ENCODE measurements around the gene SNAPIN.

SNAPIN gene

GRCh38 chr1:153658400-153659174 is at the start of gene SNAPIN:
Gene SNAPIN, plus strand, starts transcription at chr1:153658703. Its CDS starts 41 bp downstream, at chr1:153658744.
- peak; percentile 83 for DNase-seq (ENCODE audit: low read depth)

GRCh38 chr1:153608742-153609584 is 49.5 kb upstream of the SNAPIN start:
- no peak for DNase-seq (ENCODE audit: low read depth)

GRCh38 chr1:153609585-153609907 is 49.0 kb upstream of the SNAPIN start:
- DNase-seq (ENCODE audit: low read depth), result no peak

- no peak for DNase-seq (ENCODE audit: low read depth)
Observed at GRCh38 chr1:153610334-153610733, 48.2 kb upstream of the SNAPIN start.

- DNase-seq (ENCODE audit: low read depth), result no peak
Observed at GRCh38 chr1:153610811-153611301, 47.6 kb upstream of the SNAPIN start.

GRCh38 chr1:153611356-153611755 is 47.1 kb upstream of the SNAPIN start:
- no peak for DNase-seq (ENCODE audit: low read depth)

- DNase-seq (ENCODE audit: low read depth), result no peak
Observed at GRCh38 chr1:153612111-153612754, 46.3 kb upstream of the SNAPIN start.

- no peak for DNase-seq (ENCODE audit: low read depth)
Observed at GRCh38 chr1:153612755-153613331, 45.7 kb upstream of the SNAPIN start, which contains the start of gene S100A16. Gene S100A16, minus strand, starts transcription at chr1:153613137. Its CDS starts 4,986 bp downstream, at chr1:153608151.

GRCh38 chr1:153613406-153613805 is 45.1 kb upstream of the SNAPIN start:
- DNase-seq (ENCODE audit: low read depth), result no peak

GRCh38 chr1:153614189-153614900 is 44.2 kb upstream of the SNAPIN start:
- DNase-seq (ENCODE audit: low read depth), result no peak

- no peak for DNase-seq (ENCODE audit: low read depth)
Observed at GRCh38 chr1:153614906-153615305, 43.6 kb upstream of the SNAPIN start.

GRCh38 chr1:153615406-153615805 is 43.1 kb upstream of the SNAPIN start:
- DNase-seq (ENCODE audit: low read depth), result no peak

GRCh38 chr1:153616144-153616916 is 42.2 kb upstream of the SNAPIN start, which contains the start of gene S100A14:
Gene S100A14, minus strand, starts transcription at chr1:153616325. Its CDS starts 467 bp downstream, at chr1:153615858.
- DNase-seq (ENCODE audit: low read depth), result no peak

GRCh38 chr1:153616917-153617311 is 41.6 kb upstream of the SNAPIN start:
- DNase-seq (ENCODE audit: low read depth), result no peak

- DNase-seq (ENCODE audit: low read depth), result peak; percentile 56
Observed at GRCh38 chr1:153617663-153618062, 40.8 kb upstream of the SNAPIN start.

- DNase-seq (ENCODE audit: low read depth), result no peak
Observed at GRCh38 chr1:153619171-153619570, 39.3 kb upstream of the SNAPIN start.

GRCh38 chr1:153623101-153623500 is 35.4 kb upstream of the SNAPIN start:
- no peak for DNase-seq (ENCODE audit: low read depth)

GRCh38 chr1:153624965-153625611 is 33.4 kb upstream of the SNAPIN start:
- DNase-seq (ENCODE audit: low read depth), result no peak

- no peak for DNase-seq (ENCODE audit: low read depth)
Observed at GRCh38 chr1:153626477-153626903, 32.0 kb upstream of the SNAPIN start.

All from activated T-helper 1 cell treated with Interleukin-2 at 50 U/mL for 16 hours (primary cell).